Neural crest cell (in vitro differentiated cells): ENCODE results near the gene SPA17. TPM values are rescaled to one million over a fixed set of nuclear protein-coding genes. Genes with fewer than 3 reads are reported as not detected.

Source experiments
- DNase-seq: peaks from one replicate; pipeline ENCODE4 v3.0.0; 2021; ENCODE audit warnings: low read depth, mixed read lengths, low spot score
- H3K27ac Mint-ChIP-seq: one replicate; pipeline ENCODE4 v1.8.0; 2021; ENCODE audit warnings: mild to moderate bottlenecking, mixed read lengths; ENCODE audit not compliant: unreplicated experiment
- H3K27me3 Mint-ChIP-seq: 2 replicates; pipeline ENCODE4 v1.8.0; 2021; ENCODE audit warnings: low read depth, mild to moderate bottlenecking, mixed read lengths
- H3K36me3 Mint-ChIP-seq: 2 replicates; pipeline ENCODE4 v1.8.0; 2021; ENCODE audit warnings: low read depth, mild to moderate bottlenecking, mixed read lengths
- H3K4me1 Mint-ChIP-seq: 2 replicates; pipeline ENCODE4 v1.8.0; 2021; ENCODE audit warnings: mixed read lengths
- H3K4me3 Mint-ChIP-seq: one replicate; pipeline ENCODE4 v1.8.0; 2021; ENCODE audit warnings: mild to moderate bottlenecking, mixed read lengths
- H3K9me3 Mint-ChIP-seq: 2 replicates; pipeline ENCODE4 v1.8.0; 2021; ENCODE audit warnings: mixed read lengths
- total RNA-seq: library from RNA; stranded (reverse); gene quantifications from 2 replicates; pipeline ENCODE4 v1.2.1, GENCODE V29; 2021
- TF ChIP-seq, protein P1 (sequence below): fragments of 200-600 bp; sonication (generic); conservative IDR thresholded peaks from 2 replicates; pipeline ENCODE4 v1.5.0; 2021; ENCODE audit warnings: antibody characterized with exemption, mild to moderate bottlenecking

Gene SPA17
- total RNA-seq, 1 donor from 2014 or later: 18.2 TPM

DNA sequence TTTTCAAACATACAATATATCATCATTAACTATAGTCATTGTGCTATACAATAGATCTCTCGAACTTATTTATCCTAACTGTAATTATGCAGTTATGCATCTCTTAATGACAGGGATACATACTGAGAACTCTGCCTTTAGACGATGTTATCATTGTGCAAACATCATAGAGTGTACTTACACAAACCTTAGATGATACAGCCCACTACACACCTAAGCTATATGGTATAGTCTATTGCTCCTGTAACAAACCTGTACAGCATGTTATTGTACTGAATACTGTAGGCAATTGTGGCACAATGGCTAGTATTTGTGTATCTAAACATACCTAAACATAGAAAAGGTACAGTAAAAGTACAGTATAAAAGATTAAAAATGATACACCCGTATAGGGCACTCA, 38.7 kb downstream of the SPA17 start:
- no peak overlapping the region for H3K4me3 Mint-ChIP-seq
- H3K36me3 Mint-ChIP-seq: peaks cover 3% of the 10 kb centered on the region
- peaks cover 27% of the 10 kb centered on the region for H3K27me3 Mint-ChIP-seq
- no peaks in the 10 kb centered on the region for H3K4me1 Mint-ChIP-seq
- no peak for DNase-seq
- no peak overlapping the region for H3K27ac Mint-ChIP-seq
- peaks cover 3% of the 10 kb centered on the region for H3K9me3 Mint-ChIP-seq
- TF ChIP-seq, protein P1, sequence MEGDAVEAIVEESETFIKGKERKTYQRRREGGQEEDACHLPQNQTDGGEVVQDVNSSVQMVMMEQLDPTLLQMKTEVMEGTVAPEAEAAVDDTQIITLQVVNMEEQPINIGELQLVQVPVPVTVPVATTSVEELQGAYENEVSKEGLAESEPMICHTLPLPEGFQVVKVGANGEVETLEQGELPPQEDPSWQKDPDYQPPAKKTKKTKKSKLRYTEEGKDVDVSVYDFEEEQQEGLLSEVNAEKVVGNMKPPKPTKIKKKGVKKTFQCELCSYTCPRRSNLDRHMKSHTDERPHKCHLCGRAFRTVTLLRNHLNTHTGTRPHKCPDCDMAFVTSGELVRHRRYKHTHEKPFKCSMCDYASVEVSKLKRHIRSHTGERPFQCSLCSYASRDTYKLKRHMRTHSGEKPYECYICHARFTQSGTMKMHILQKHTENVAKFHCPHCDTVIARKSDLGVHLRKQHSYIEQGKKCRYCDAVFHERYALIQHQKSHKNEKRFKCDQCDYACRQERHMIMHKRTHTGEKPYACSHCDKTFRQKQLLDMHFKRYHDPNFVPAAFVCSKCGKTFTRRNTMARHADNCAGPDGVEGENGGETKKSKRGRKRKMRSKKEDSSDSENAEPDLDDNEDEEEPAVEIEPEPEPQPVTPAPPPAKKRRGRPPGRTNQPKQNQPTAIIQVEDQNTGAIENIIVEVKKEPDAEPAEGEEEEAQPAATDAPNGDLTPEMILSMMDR: no peak

DNA sequence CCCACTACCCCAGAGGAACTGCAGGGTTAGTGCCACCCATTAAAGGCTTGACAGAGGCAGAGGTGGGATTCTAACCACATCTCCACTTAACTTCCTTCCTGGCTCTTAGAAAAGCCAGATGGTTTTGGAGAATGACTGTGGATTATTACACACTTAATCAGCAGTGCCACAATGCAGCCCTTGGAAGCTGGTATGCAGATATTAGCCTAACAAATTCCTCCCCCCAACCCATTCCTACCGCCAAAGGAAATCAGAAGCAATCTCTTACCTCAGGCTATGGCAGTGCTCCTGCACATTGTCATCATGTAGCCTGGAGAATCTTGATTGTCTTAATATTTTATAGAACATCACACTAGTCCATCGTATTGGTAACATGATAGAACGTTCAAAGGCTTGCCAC, 42.9 kb downstream of the SPA17 start:
- H3K36me3 Mint-ChIP-seq: no peaks in the 10 kb centered on the region
- peaks cover 69% of the 10 kb centered on the region for H3K27me3 Mint-ChIP-seq
- H3K4me3 Mint-ChIP-seq: no peak overlapping the region
- no peak overlapping the region for H3K27ac Mint-ChIP-seq
- H3K9me3 Mint-ChIP-seq: no peaks in the 10 kb centered on the region
- TF ChIP-seq, protein P1: no peak
- H3K4me1 Mint-ChIP-seq: peaks cover 14% of the 10 kb centered on the region
- DNase-seq: no peak

DNA sequence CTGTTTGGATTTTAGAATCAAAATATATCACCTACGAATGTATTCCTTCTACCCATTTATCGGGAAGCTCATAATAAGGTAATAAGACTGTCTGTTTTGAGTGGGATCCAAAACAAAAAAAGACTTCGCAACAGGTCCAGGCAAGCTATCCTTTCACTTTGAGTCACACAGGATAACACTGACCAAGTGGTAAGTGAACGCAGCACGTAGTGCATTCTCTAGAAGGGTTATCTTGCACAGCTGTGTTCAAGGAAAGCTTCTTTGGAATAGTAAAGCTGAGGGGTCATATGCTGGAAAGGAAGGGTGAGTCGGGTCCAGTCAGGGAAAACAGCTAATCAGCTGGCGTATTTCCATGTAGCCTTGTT, 43.7 kb downstream of the SPA17 start:
- H3K4me3 Mint-ChIP-seq: peak overlapping the region; percentile 70
- H3K9me3 Mint-ChIP-seq: no peaks in the 10 kb centered on the region
- H3K4me1 Mint-ChIP-seq: peaks cover 22% of the 10 kb centered on the region
- DNase-seq: no peak
- TF ChIP-seq, protein P1: no peak
- no peaks in the 10 kb centered on the region for H3K36me3 Mint-ChIP-seq
- H3K27me3 Mint-ChIP-seq: peaks cover 76% of the 10 kb centered on the region
- H3K27ac Mint-ChIP-seq: no peak overlapping the region

DNA sequence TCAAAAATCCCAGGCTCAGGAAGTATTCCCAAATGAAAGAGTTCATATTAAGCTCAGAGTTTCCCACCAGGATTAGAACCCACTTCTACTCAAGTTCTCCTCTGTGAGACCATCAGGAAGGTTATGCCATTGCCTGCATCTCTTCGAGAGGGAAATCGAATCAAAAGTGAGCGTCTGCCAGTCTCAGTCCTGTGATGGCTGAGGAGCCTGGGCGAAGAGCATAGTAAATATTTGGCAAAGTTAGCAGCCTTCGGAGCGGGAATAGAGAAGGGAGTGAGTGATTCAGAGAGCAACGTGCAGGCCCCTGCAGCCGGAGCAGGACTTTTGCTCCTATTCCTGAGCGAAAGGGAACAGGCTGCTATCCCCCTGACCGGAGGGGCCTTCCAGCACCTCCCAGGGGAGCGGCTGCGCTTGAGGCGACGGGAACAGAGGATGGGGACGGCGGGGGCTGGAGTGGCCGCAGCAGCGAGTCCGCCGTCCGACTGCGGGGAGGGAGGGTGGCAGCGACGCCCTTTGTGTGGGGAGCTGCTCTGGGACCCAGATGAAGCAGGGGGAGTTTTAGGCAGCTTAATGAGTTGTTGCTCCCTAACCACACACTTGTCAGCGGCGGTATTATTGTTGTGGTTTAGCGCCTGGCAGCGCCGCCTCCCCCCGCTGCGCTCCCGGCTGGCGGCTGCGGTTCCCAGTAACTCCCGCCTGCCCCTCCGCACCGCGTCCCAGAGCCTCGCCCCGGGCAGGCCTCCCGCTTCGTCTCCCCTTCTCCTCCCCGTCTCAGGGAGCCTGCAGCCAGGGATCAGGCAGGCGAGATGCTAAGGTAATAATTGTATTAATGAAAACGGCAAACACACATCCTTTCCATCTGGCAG, 44.3 kb downstream of the SPA17 start:
- no peaks in the 10 kb centered on the region for H3K9me3 Mint-ChIP-seq
- H3K27ac Mint-ChIP-seq: no peak overlapping the region
- peak overlapping the region; percentile 70 for H3K4me3 Mint-ChIP-seq
- H3K4me1 Mint-ChIP-seq: peaks cover 28% of the 10 kb centered on the region
- TF ChIP-seq, protein P1: no peak
- peaks cover 83% of the 10 kb centered on the region for H3K27me3 Mint-ChIP-seq
- H3K36me3 Mint-ChIP-seq: no peaks in the 10 kb centered on the region
- DNase-seq: no peak

DNA sequence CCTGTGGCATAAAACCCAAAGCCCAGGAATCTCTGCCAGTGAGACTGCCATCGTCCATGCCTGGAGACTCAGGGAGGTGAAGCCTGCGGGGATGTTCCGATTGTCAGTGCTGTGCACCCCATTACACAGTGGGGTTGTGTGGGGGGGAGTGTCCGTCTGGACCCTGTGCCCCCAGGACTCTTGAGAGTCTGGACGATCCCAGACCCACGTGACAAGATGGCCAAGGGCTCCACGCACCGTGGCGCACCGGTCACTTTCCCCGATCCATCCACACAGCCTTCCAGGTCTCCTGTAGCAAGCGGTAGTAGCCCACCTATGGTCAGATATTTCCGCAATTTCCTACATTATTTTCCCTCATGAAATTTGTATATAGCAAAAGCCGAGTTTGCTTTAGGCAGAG, 45.1 kb downstream of the SPA17 start:
- DNase-seq: no peak
- no peak overlapping the region for H3K27ac Mint-ChIP-seq
- H3K36me3 Mint-ChIP-seq: no peaks in the 10 kb centered on the region
- H3K9me3 Mint-ChIP-seq: no peaks in the 10 kb centered on the region
- TF ChIP-seq, protein P1: no peak
- H3K4me3 Mint-ChIP-seq: peak overlapping the region; percentile 70
- peaks cover 28% of the 10 kb centered on the region for H3K4me1 Mint-ChIP-seq
- H3K27me3 Mint-ChIP-seq: peaks cover 81% of the 10 kb centered on the region
